ENCODE measurements around the gene PSMB5. TPM values are rescaled to one million over a fixed set of nuclear protein-coding genes. Genes with fewer than 3 reads are reported as not detected.
A peak's percentile ranks its signal among the peaks of the same experiment; 100 is the strongest.

Gene PSMB5
- 202 TPM for polyA plus RNA-seq (2013, experiment 1 of 2)
- polyA plus RNA-seq (2013, experiment 2 of 2), result 203 TPM

GRCh38 chr14:23034498-23035302 lies at the start of gene PSMB5:
Gene PSMB5 (minus strand): TSS chr14:23034900. CDS start chr14:23034881, 19 bp downstream.
- peaks cover 5% of the 10 kb centered on the region for H3K36me3 ChIP-seq (ENCODE audit: control insufficient read depth, insufficient read depth, low read length)
- H3K27ac ChIP-seq (ENCODE audit: low read depth, low read length), result peak within 1 kb of the TSS; percentile 62
- peak within 1 kb of the TSS; percentile 99 for H3K4ac ChIP-seq (ENCODE audit: low read depth, low read length)
- no peak within 1 kb of the TSS for H2BK15ac ChIP-seq (replicated peaks; ENCODE audit: low read depth)
- peaks cover 2% of the 10 kb centered on the region for H3K4me1 ChIP-seq (ENCODE audit: control insufficient read depth, low read depth, low read length)
- H2BK120ac ChIP-seq (ENCODE audit: low read depth, low read length), result peak within 1 kb of the TSS; percentile 68
- peaks cover 10% of the 10 kb centered on the region for H3K79me1 ChIP-seq (ENCODE audit: low read length)
- peak within 1 kb of the TSS; percentile 96 for H3K4me2 ChIP-seq (ENCODE audit: low read length)
- H3K4me3 ChIP-seq (ENCODE audit: low read length), result peak within 1 kb of the TSS; percentile 94
- no CpG with 5 or more reads among the region's 36 CpGs for WGBS (ENCODE audit: extremely low coverage, insufficient coverage, low lambda C conversion rate)
- peak within 1 kb of the TSS; percentile 97 for H3K18ac ChIP-seq (ENCODE audit: low read length)
- H3K79me2 ChIP-seq (ENCODE audit: control insufficient read depth, insufficient read depth, low read length), result peaks cover 19% of the 10 kb centered on the region
- DNase-seq, result peak; percentile 99
- peak within 1 kb of the TSS; percentile 100 for H2BK5ac ChIP-seq (ENCODE audit: low read length)
- H2AK5ac ChIP-seq (ENCODE audit: low read length), result peak within 1 kb of the TSS; percentile 90
- peak within 1 kb of the TSS; percentile 98 for H3K56ac ChIP-seq (ENCODE audit: low read length)
- H4K5ac ChIP-seq (ENCODE audit: low read length), result peak within 1 kb of the TSS; percentile 7
- peak within 1 kb of the TSS; percentile 90 for H4K8ac ChIP-seq (ENCODE audit: low read depth, low read length)
- peak within 1 kb of the TSS; percentile 99 for H3K9ac ChIP-seq (ENCODE audit: low read length)
- H3K23ac ChIP-seq (ENCODE audit: low read length), result peak within 1 kb of the TSS; percentile 66
- H3K27me3 ChIP-seq (ENCODE audit: insufficient read depth, low read length, poor library complexity), result no peaks in the 10 kb centered on the region

- no peak overlapping the region for H3K27ac ChIP-seq (ENCODE audit: low read depth, low read length)
- no peak overlapping the region for H3K23ac ChIP-seq (ENCODE audit: low read length)
- no peaks in the 10 kb centered on the region for H3K27me3 ChIP-seq (ENCODE audit: insufficient read depth, low read length, poor library complexity)
- no peak for DNase-seq
- no peak overlapping the region for H3K4me2 ChIP-seq (ENCODE audit: low read length)
- no peak overlapping the region for H2BK15ac ChIP-seq (replicated peaks; ENCODE audit: low read depth)
- no peak overlapping the region for H3K18ac ChIP-seq (ENCODE audit: low read length)
- peaks cover 7% of the 10 kb centered on the region for H3K4me1 ChIP-seq (ENCODE audit: control insufficient read depth, low read depth, low read length)
- H4K8ac ChIP-seq (ENCODE audit: low read depth, low read length), result no peak overlapping the region
- H2BK5ac ChIP-seq (ENCODE audit: low read length), result no peak overlapping the region
- no peak overlapping the region for H2AK5ac ChIP-seq (ENCODE audit: low read length)
- no peak overlapping the region for H3K4me3 ChIP-seq (ENCODE audit: low read length)
- no CpG with 5 or more reads among the region's 1 CpG for WGBS (ENCODE audit: extremely low coverage, insufficient coverage, low lambda C conversion rate)
- no peak overlapping the region for H3K9ac ChIP-seq (ENCODE audit: low read length)
- no peak overlapping the region for H4K5ac ChIP-seq (ENCODE audit: low read length)
- H3K36me3 ChIP-seq (ENCODE audit: control insufficient read depth, insufficient read depth, low read length), result peaks cover 19% of the 10 kb centered on the region
- no peaks in the 10 kb centered on the region for H3K79me2 ChIP-seq (ENCODE audit: control insufficient read depth, insufficient read depth, low read length)
- no peak overlapping the region for H3K4ac ChIP-seq (ENCODE audit: low read depth, low read length)
- no peaks in the 10 kb centered on the region for H3K79me1 ChIP-seq (ENCODE audit: low read length)
- H2BK120ac ChIP-seq (ENCODE audit: low read depth, low read length), result no peak overlapping the region
- no peak overlapping the region for H3K56ac ChIP-seq (ENCODE audit: low read length)
Observed at GRCh38 chr14:23080474-23080873, 45.8 kb upstream of the PSMB5 start.

- Histone ChIP-seq H3K9ac (ENCODE audit: low read length) (no peak overlapping the region), H3K23ac (ENCODE audit: low read length) (no peak overlapping the region), H2BK120ac (ENCODE audit: low read depth, low read length) (no peak overlapping the region), H3K18ac (ENCODE audit: low read length) (no peak overlapping the region), H3K56ac (ENCODE audit: low read length) (no peak overlapping the region), H3K79me1 (ENCODE audit: low read length) (peaks cover 2% of the 10 kb centered on the region), H3K4me1 (ENCODE audit: control insufficient read depth, low read depth, low read length) (peaks cover 7% of the 10 kb centered on the region), H3K36me3 (ENCODE audit: control insufficient read depth, insufficient read depth, low read length) (peaks cover 21% of the 10 kb centered on the region), H3K27ac (ENCODE audit: low read depth, low read length) (no peak overlapping the region), H3K27me3 (ENCODE audit: insufficient read depth, low read length, poor library complexity) (no peaks in the 10 kb centered on the region), H4K8ac (ENCODE audit: low read depth, low read length) (no peak overlapping the region), H3K4ac (ENCODE audit: low read depth, low read length) (no peak overlapping the region), H2BK5ac (ENCODE audit: low read length) (no peak overlapping the region), H3K4me3 (ENCODE audit: low read length) (no peak overlapping the region), H2BK15ac (replicated peaks; ENCODE audit: low read depth) (no peak overlapping the region), H3K4me2 (ENCODE audit: low read length) (no peak overlapping the region), H3K79me2 (ENCODE audit: control insufficient read depth, insufficient read depth, low read length) (peaks cover 3% of the 10 kb centered on the region), H4K5ac (ENCODE audit: low read length) (no peak overlapping the region), H2AK5ac (ENCODE audit: low read length) (no peak overlapping the region)
- no peak for DNase-seq
- no CpG with 5 or more reads among the region's 2 CpGs for WGBS (ENCODE audit: extremely low coverage, insufficient coverage, low lambda C conversion rate)
Observed at GRCh38 chr14:23079716-23080115, 45.0 kb upstream of the PSMB5 start.

- Histone ChIP-seq H3K4ac (ENCODE audit: low read depth, low read length) (no peak overlapping the region), H3K79me2 (ENCODE audit: control insufficient read depth, insufficient read depth, low read length) (peaks cover 3% of the 10 kb centered on the region), H3K27ac (ENCODE audit: low read depth, low read length) (no peak overlapping the region), H3K4me1 (ENCODE audit: control insufficient read depth, low read depth, low read length) (peaks cover 7% of the 10 kb centered on the region), H2BK5ac (ENCODE audit: low read length) (no peak overlapping the region), H3K23ac (ENCODE audit: low read length) (no peak overlapping the region), H3K56ac (ENCODE audit: low read length) (no peak overlapping the region), H4K5ac (ENCODE audit: low read length) (no peak overlapping the region), H2AK5ac (ENCODE audit: low read length) (no peak overlapping the region), H3K79me1 (ENCODE audit: low read length) (peaks cover 2% of the 10 kb centered on the region), H3K9ac (ENCODE audit: low read length) (peak overlapping the region; percentile 28), H3K4me2 (ENCODE audit: low read length) (no peak overlapping the region), H4K8ac (ENCODE audit: low read depth, low read length) (no peak overlapping the region), H3K27me3 (ENCODE audit: insufficient read depth, low read length, poor library complexity) (no peaks in the 10 kb centered on the region), H3K18ac (ENCODE audit: low read length) (no peak overlapping the region), H3K4me3 (ENCODE audit: low read length) (no peak overlapping the region), H3K36me3 (ENCODE audit: control insufficient read depth, insufficient read depth, low read length) (peaks cover 21% of the 10 kb centered on the region), H2BK120ac (ENCODE audit: low read depth, low read length) (no peak overlapping the region), H2BK15ac (replicated peaks; ENCODE audit: low read depth) (no peak overlapping the region)
- peak; percentile 68 for DNase-seq
- WGBS (ENCODE audit: extremely low coverage, insufficient coverage, low lambda C conversion rate), result no CpG with 5 or more reads among the region's 2 CpGs
Observed at GRCh38 chr14:23078692-23079116, 44.0 kb upstream of the PSMB5 start.

- DNase-seq, result no peak
- no peak overlapping the region for H3K56ac ChIP-seq (ENCODE audit: low read length)
- no peak overlapping the region for H3K9ac ChIP-seq (ENCODE audit: low read length)
- H2BK120ac ChIP-seq (ENCODE audit: low read depth, low read length), result peak overlapping the region; percentile 8
- no peak overlapping the region for H3K4me3 ChIP-seq (ENCODE audit: low read length)
- peaks cover 21% of the 10 kb centered on the region for H3K36me3 ChIP-seq (ENCODE audit: control insufficient read depth, insufficient read depth, low read length)
- peak overlapping the region; percentile 60 for H3K18ac ChIP-seq (ENCODE audit: low read length)
- H4K5ac ChIP-seq (ENCODE audit: low read length), result no peak overlapping the region
- no peak overlapping the region for H2BK5ac ChIP-seq (ENCODE audit: low read length)
- no peak overlapping the region for H3K23ac ChIP-seq (ENCODE audit: low read length)
- H2BK15ac ChIP-seq (replicated peaks; ENCODE audit: low read depth), result no peak overlapping the region
- peak overlapping the region; percentile 10 for H3K27ac ChIP-seq (ENCODE audit: low read depth, low read length)
- H3K4me1 ChIP-seq (ENCODE audit: control insufficient read depth, low read depth, low read length), result peaks cover 8% of the 10 kb centered on the region
- peaks cover 3% of the 10 kb centered on the region for H3K79me2 ChIP-seq (ENCODE audit: control insufficient read depth, insufficient read depth, low read length)
- no peak overlapping the region for H3K4me2 ChIP-seq (ENCODE audit: low read length)
- H3K27me3 ChIP-seq (ENCODE audit: insufficient read depth, low read length, poor library complexity), result no peaks in the 10 kb centered on the region
- H4K8ac ChIP-seq (ENCODE audit: low read depth, low read length), result no peak overlapping the region
- peaks cover 3% of the 10 kb centered on the region for H3K79me1 ChIP-seq (ENCODE audit: low read length)
- H2AK5ac ChIP-seq (ENCODE audit: low read length), result no peak overlapping the region
- WGBS (ENCODE audit: extremely low coverage, insufficient coverage, low lambda C conversion rate), result no CpG with 5 or more reads among the region's 5 CpGs
- no peak overlapping the region for H3K4ac ChIP-seq (ENCODE audit: low read depth, low read length)
Observed at GRCh38 chr14:23077962-23078361, 43.3 kb upstream of the PSMB5 start.
